Measurements from ENCODE around the gene LIG1.

Gene LIG1

GRCh38 chr19:48169939-48170803, at the start of gene LIG1, which contains the start of gene ZSWIM9:
Gene LIG1, minus strand, starts transcription at chr19:48170344. Its CDS starts 4,778 bp downstream, at chr19:48165566.
Gene ZSWIM9, plus strand, starts transcription at chr19:48170680. Its CDS starts 1,123 bp downstream, at chr19:48171803.
- peak; percentile 91 for DNase-seq

GRCh38 chr19:48218997-48219396, 48.9 kb upstream of the LIG1 start:
- DNase-seq = no peak

DNA sequence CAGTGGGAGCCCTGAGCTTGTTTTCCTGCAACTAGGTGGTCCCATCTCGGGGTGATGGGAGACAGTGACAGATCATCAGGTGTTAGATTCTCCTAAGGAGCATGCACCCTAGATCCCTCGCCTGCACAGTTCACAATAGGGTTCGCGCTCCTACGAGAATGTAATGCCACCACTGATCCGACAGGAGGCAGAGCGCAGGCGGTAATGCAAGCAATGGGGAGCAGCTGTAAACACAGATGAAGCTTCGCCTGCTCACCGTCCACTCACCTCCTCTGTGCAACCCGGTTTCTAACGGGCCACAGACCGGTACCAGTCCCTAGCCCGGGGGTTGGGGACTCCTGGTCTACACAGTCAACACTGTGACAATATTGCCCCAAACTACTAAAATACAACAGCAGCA, 46.8 kb upstream of the LIG1 start:
- no peak for DNase-seq

DNA sequence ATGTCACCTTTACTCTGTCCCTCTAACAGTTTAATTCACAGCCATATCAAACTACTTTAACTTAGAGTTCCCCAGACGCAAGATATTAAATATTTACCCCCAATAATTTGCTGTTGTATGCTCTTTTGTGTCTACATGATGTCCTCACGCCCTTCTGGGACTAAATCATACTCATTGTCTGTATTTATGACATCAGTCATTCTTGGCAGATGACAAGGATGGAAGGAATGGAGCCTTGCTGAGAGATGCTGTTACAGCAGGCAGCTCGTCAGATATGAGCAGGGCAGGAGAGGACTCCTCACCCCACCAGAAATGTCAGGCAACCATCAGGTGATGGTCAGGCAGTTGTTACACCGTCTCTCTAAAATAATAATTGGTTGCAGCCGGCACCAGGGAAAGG, 43.8 kb upstream of the LIG1 start:
- DNase-seq = no peak

GRCh38 chr19:48210005-48210404, 39.9 kb upstream of the LIG1 start:
- no peak for DNase-seq

GRCh38 chr19:48206397-48207093, 36.4 kb upstream of the LIG1 start:
- DNase-seq = no peak

- DNase-seq = peak; percentile 92
Observed at GRCh38 chr19:48203794-48204628, 33.9 kb upstream of the LIG1 start.

GRCh38 chr19:48203222-48203793, 33.2 kb upstream of the LIG1 start:
- DNase-seq = no peak

DNA sequence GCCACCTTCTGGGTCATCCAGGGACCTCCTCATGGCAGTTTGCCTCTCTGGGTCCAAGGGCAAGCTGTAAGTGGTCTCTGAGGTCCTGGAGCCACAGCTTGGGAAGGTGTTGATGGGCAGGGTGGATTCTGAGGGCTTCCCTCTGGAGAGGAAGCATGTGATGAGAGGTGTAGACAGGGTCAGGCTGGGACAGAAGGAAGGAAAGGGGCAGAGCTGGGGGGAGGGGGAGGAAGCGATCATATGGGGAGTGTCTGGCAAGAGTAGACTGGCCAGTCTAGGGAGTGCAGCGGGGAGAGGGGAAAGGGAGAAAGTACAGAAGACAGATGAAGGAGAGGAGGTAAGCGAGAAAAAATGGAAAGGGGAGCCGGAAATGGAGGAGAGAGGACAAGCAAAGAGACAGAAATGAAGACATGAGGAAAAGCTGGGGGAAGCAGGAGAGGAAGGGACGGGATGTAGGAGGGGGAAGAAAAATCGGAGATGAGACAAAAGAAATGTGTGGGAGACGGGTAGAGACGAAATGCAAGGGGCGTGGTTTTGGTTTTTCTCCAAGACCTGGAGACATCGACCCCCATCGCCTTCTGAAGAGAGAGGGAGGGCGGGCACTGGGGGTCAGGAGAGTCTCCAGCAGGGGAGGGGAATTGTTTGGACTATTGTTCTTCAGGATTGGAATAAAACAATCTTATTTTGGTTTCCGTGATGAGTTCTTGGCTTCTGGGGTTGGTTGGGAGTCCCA, 27.0 kb upstream of the LIG1 start:
- DNase-seq = no peak

DNA sequence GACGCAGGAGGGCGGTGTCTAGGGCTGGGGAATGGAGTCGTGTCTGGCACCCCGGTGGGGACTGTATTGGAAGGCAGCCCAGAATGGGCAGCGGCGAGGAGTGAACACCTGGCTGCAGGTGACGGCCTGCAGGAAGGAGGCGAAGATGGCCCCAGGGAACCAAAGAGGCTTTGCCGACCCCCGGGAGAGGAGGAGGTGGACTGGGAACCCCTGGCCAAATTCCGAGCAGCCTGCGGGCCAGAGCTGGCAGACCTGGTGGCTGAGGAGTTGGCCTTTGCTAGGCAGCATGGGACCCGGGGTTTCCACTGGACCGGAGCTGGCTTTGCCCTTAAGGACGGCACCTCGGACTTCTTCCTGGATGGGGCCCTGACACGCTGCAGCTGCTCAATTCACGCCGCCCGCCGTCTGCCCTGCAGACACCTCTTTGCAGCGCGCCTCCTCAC, 26.2 kb upstream of the LIG1 start:
- DNase-seq = no peak

- no peak for DNase-seq
Observed at GRCh38 chr19:48194844-48195830, 25.0 kb upstream of the LIG1 start.

DNA sequence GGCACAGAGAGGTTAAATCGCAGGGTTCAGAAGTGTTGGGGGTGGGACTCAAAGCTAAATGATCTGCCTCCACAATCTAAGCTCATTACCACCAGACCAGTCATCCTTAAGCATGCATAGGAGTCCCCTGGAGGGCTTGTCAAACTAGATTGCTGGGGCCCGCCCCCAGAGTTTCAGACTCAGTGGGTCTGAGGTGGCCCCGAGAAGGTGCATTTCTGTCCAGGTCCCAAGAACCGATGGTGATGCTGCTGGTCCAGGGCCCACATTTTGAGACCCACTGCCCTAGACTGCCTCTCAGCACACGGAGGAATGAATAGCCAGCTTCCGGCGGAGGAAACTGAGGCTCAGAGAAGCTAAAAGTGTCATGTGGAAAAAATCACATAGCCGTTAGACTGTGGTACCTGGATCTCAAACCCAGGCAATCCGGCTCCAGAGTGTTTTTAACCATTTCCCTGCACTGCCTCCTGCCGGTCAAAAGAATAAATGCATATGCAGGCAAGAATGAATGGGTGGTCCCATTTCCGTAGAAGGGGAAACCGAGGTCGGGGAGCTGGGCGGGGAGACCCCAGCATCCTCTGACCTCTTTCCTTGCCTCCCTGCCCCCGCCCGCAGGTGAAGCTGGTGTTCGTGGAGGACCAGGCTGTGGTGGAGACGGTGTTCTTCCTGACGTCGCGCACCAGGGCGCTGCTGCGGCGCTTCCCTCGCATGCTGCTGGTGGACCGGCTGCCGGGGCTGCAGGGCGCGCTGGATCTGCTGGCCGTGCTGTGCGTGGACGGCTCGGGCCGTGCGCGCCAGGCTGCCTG, 24.1 kb upstream of the LIG1 start:
- no peak for DNase-seq

DNA sequence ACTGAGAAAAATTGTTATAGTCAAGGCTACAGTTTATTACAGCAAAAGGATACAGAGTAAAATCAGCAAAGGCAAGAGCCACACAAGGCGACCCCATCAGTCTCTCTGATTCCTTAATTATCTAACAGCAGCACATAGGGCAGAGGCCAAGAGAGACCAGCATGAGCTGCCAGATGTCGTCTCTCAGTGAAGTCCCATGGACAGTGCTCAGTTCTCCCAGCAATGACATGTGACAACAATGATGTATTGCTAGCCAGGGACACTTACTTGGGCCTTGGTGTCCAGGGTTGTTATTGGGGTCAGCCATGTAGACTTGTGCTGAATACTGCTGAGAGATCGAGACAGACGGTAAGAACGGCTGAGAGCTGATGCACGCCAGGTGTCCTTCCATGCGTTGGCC, 22.6 kb upstream of the LIG1 start:
- DNase-seq = no peak

GRCh38 chr19:48190885-48191284, 20.7 kb upstream of the LIG1 start:
- DNase-seq = no peak

GRCh38 chr19:48190288-48190884, 20.2 kb upstream of the LIG1 start:
- no peak for DNase-seq

DNA sequence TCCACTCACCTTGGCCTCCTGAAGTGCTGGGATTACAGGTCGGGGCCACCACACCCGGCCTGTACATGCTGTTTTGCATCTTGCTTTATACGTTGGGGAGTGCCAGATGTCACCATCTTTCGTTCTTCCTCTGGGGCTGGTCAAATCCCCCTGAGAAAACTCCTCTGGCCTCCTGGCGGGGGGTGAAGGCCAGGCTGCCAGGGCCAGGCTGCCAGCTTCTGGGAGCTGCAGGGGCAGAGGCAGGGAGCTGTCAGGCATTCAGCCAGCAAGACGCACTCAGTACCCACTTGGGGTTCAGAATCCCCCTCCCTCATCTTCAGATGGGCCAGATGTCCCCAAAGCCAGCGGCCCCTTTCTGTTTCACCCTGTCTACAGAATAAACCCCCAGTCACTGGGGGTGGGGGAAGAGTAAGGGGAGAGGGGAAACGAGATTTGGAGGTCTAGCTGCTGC, 16.4 kb upstream of the LIG1 start:
- no peak for DNase-seq

GRCh38 chr19:48186015-48186414, 15.9 kb upstream of the LIG1 start:
- no peak for DNase-seq

DNA sequence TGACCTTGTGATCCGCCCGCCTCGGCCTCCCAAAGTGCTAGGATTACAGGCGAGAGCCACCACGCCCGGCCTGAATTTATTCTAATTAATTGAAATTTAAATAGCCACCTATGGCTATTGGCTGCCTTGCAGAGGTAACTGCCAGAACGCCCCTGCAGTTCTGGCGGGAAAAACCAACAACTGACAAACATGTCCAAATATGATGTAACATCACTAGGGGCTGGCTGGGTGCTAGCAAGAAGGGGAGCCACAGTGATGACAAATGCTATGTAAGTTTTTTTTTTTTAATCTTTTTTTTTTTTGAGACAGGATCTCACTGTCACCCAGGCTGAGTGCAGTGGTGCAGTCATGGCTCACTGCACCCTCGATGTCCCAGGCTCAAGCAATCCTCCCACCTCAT, 13.2 kb upstream of the LIG1 start:
- no peak for DNase-seq

GRCh38 chr19:48182434-48182833, 12.3 kb upstream of the LIG1 start:
- no peak for DNase-seq

Measured in amniotic stem cell (primary cell).